ENCODE results near the gene ASCC3.

- TF ChIP-seq CTCF (IDR thresholded peaks at IDR 0.05) (no peak), EP300 (IDR thresholded peaks at IDR 0.05) (no peak)
Measured at GRCh38 chr6:100775667-100776066, 105.5 kb downstream of the ASCC3 start.
